Liver (tissue), 9 donors: ENCODE data around the gene MFSD1. TPM values are rescaled to one million over a fixed set of nuclear protein-coding genes. Genes with fewer than 3 reads are reported as not detected.

Experiments
- DNase-seq: peaks from one replicate; pipeline ENCODE4 v3.0.0-alpha.2; 2017; ENCODE audit warnings: low spot score
- H3K27ac ChIP-seq, 2 donors: one replicate each; pipeline ENCODE4 v1.7.0; 2013; ENCODE audit warnings: inconsistent platforms in 2 of 2, low read length in 2 of 2, control low read depth in 1 of 2, low read depth in 1 of 2, mild to moderate bottlenecking in 1 of 2
- H3K27me3 ChIP-seq, 4 donors: one replicate each; pipeline versions ENCODE4 v1.6.1 to v1.7.0; 2013; ENCODE audit warnings: low read length in 3 of 4, inconsistent platforms in 1 of 4, mild to moderate bottlenecking in 1 of 4, moderate library complexity in 1 of 4; ENCODE audit not compliant: control insufficient read depth in 4 of 4, insufficient read depth in 4 of 4
- H3K36me3 ChIP-seq, 4 donors: one replicate each; pipeline versions ENCODE4 v1.6.1 to v1.7.0; 2013; ENCODE audit warnings: low read length in 3 of 4, mild to moderate bottlenecking in 3 of 4, low read depth in 1 of 4, moderate library complexity in 1 of 4; ENCODE audit not compliant: control insufficient read depth in 4 of 4, insufficient read depth in 3 of 4
- H3K4me1 ChIP-seq, 4 donors: one replicate each; pipeline versions ENCODE4 v1.6.1 to v1.7.0; 2013; ENCODE audit warnings: low read length in 3 of 4, mild to moderate bottlenecking in 3 of 4, moderate library complexity in 1 of 4; ENCODE audit not compliant: control insufficient read depth in 4 of 4, insufficient read depth in 4 of 4
- H3K4me3 ChIP-seq, 3 donors: one replicate each; pipeline versions ENCODE4 v1.6.1 to v1.7.0; 2013; ENCODE audit warnings: low read length in 3 of 3, control low read depth in 1 of 3, low read depth in 1 of 3, mild to moderate bottlenecking in 1 of 3
- H3K9ac ChIP-seq, 2 donors: one replicate each; pipeline ENCODE4 v1.7.0; 2013; ENCODE audit warnings: low read length in 2 of 2, mild to moderate bottlenecking in 2 of 2, moderate library complexity in 2 of 2, control low read depth in 1 of 2, low read depth in 1 of 2
- H3K9me3 ChIP-seq, 4 donors: one replicate each; pipeline versions ENCODE4 v1.6.1 to v1.7.0; 2013; ENCODE audit warnings: low read length in 3 of 4; ENCODE audit not compliant: control insufficient read depth in 4 of 4
- CTCF ChIP-seq: fragments of 150-350 bp; IDR thresholded peaks from 2 replicates; pipeline ENCODE4 v1.5.1; 2017; ENCODE audit warnings: improper control_type of control experiment, low read depth, low read length; ENCODE audit not compliant: missing input control
- EGR1 ChIP-seq, 2 donors: IDR thresholded peaks; 2 replicates each; pipeline ENCODE4 v1.6.1; 2016 to 2018; ENCODE audit warnings: antibody characterized with exemption in 2 of 2, low read depth in 2 of 2
- FOXA1 ChIP-seq: IDR thresholded peaks from 2 replicates; pipeline ENCODE4 v1.6.1; 2016; ENCODE audit warnings: antibody characterized with exemption
- FOXA2 ChIP-seq: IDR thresholded peaks from 2 replicates; pipeline ENCODE4 v1.6.1; 2016; ENCODE audit warnings: antibody characterized with exemption
- GABPA ChIP-seq, 2 donors: IDR thresholded peaks in 1 of 2; conservative IDR thresholded peaks in 1 of 2; 2 replicates each; pipeline ENCODE4 v1.6.1; 2016; ENCODE audit warnings: antibody characterized with exemption in 2 of 2, mild to moderate bottlenecking in 1 of 2, moderate library complexity in 1 of 2
- HNF4A ChIP-seq, 2 donors: conservative IDR thresholded peaks; 2 replicates each; pipeline ENCODE4 v1.6.1; 2016; ENCODE audit warnings: antibody characterized with exemption in 2 of 2, mild to moderate bottlenecking in 2 of 2
- HNF4G ChIP-seq: IDR thresholded peaks from 2 replicates; pipeline ENCODE4 v1.6.1; 2016; ENCODE audit warnings: antibody characterized with exemption
- JUND ChIP-seq, 2 donors: IDR thresholded peaks; 2 replicates each; pipeline ENCODE4 v1.6.1; 2016; ENCODE audit warnings: antibody characterized with exemption in 2 of 2
- MAX ChIP-seq: IDR thresholded peaks from 2 replicates; pipeline ENCODE4 v1.6.1; 2016; ENCODE audit warnings: antibody characterized with exemption
- NR2F2 ChIP-seq: IDR thresholded peaks from 2 replicates; pipeline ENCODE4 v1.6.1; 2016; ENCODE audit warnings: antibody characterized with exemption
- RAD21 ChIP-seq, 2 donors: IDR thresholded peaks; 2 replicates each; pipeline ENCODE4 v1.6.1; 2016; ENCODE audit warnings: antibody characterized with exemption in 2 of 2, mild to moderate bottlenecking in 2 of 2
- RXRA ChIP-seq, 2 donors: IDR thresholded peaks; 2 replicates each; pipeline ENCODE4 v1.6.1; 2017 to 2018; ENCODE audit warnings: antibody characterized with exemption in 2 of 2, mild to moderate bottlenecking in 1 of 2
- SP1 ChIP-seq: IDR thresholded peaks from 2 replicates; pipeline ENCODE4 v1.6.1; 2018; ENCODE audit warnings: antibody characterized with exemption, mild to moderate bottlenecking
- TAF1 ChIP-seq: conservative IDR thresholded peaks from 2 replicates; pipeline ENCODE4 v1.6.1; 2016; ENCODE audit warnings: antibody characterized with exemption, mild to moderate bottlenecking
- YY1 ChIP-seq: IDR thresholded peaks from 2 replicates; pipeline ENCODE4 v1.6.1; 2016; ENCODE audit warnings: antibody characterized with exemption, mild to moderate bottlenecking
- ZBTB33 ChIP-seq: IDR thresholded peaks from 2 replicates; pipeline ENCODE4 v1.6.1; 2016; ENCODE audit warnings: antibody characterized with exemption
- WGBS: extraction: QIAGEN DNeasy Blood & Tissue Kit; methylation state at CpG from one replicate; pipeline ENCODE4 v1.1.7; 2013; 5-methylcytosine and 5-hydroxymethylcytosine counted together
- polyA plus RNA-seq, 2 donors: library from polyadenylated mRNA; stranded (reverse) in 1 of 2; unstranded in 1 of 2; fragments of 200-250 nt in 1 of 2; fragments of >200 nt in 1 of 2; fragmentation: Nextera tagmentation in 1 of 2; extraction: Ambion mirVana in 1 of 2; gene quantifications; one replicate each; pipeline versions ENCODE4 v1.2.1 to v1.2.3, GENCODE V29; 2013 to 2015
- total RNA-seq, 2 donors: library from RNA; depleted of rRNA; stranded (reverse); fragments of >200 nt; gene quantifications; one replicate each; pipeline ENCODE4 v1.2.3, GENCODE V29; 2014
- TF ChIP-seq, protein P1 (sequence below): IDR thresholded peaks from 2 replicates; pipeline ENCODE4 v1.6.1; 2016; ENCODE audit warnings: antibody characterized with exemption
- TF ChIP-seq, protein P2 (sequence below): IDR thresholded peaks from 2 replicates; pipeline ENCODE4 v1.6.1; 2016; ENCODE audit warnings: antibody characterized with exemption, mild to moderate bottlenecking
- donor health status: healthy.
- donor health status: healthy.
- donor health status: healthy.
- donor health status: healthy.
- donor health status: healthy.

MFSD1 gene
- total and polyA plus RNA-seq, 4 donors: 30.4 to 84.7 (median 60.3) TPM

- DNase-seq: no peak
- WGBS: 26% methylated on average over 25 of the region's 25 CpGs
- Histone ChIP-seq H3K36me3 (peaks cover 0 to 4% (median 2%) of the 10 kb centered on the region in 4 donors), H3K27me3 (no peaks in the 10 kb centered on the region), H3K27ac (peak overlapping the region; percentile 51 to 80), H3K9ac (peak overlapping the region; percentile 34 to 74), H3K4me3 (peak overlapping the region; percentile 81 to 88 (median 87)), H3K4me1 (peaks cover 2 to 20% (median 18%) of the 10 kb centered on the region in 4 donors), H3K9me3 (no peaks in the 10 kb centered on the region)
- TF ChIP-seq RXRA (IDR thresholded peaks at IDR 0.05): no peak
- TF ChIP-seq ZBTB33: no peak
- no peak for TF ChIP-seq MAX
- no peak for TF ChIP-seq EGR1 (IDR thresholded peaks at IDR 0.05; ENCODE audit: low read depth in 2 of 2)
- no peak for TF ChIP-seq CTCF
- no peak for TF ChIP-seq FOXA1
- TF ChIP-seq YY1: no peak
- TF ChIP-seq HNF4A (conservative IDR thresholded peaks at IDR 0.05): no peak
- TF ChIP-seq FOXA2: no peak
- TF ChIP-seq TAF1: no peak
Measured at GRCh38 chr3:158802409-158803268, 785 bp downstream of the MFSD1 start.

DNA sequence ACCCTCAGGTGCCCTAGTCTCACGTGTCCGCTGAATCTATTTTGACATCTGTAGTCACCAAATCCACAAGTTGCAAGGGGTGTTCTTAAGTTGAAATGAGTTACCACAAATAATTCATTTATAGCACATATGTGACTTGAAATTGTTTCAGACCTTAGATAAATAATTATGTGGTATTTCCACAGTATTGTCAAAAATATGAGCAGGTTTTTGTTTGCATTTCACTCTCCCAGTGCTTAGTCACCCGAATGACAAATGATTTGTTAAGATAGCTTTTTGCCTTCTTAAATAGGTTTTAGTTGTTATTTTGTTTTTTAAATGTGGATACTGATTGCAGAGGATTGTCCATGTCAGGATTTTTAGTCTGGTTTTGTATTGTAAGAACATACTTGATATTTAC lies 2.6 kb downstream of the MFSD1 start:
- no peaks in the 10 kb centered on the region for H3K27me3 ChIP-seq
- H3K9ac ChIP-seq: no peak overlapping the region
- WGBS: 87% methylated on average over 3 of the region's 3 CpGs
- peaks cover 2 to 20% (median 18%) of the 10 kb centered on the region in 4 donors for H3K4me1 ChIP-seq
- no peaks in the 10 kb centered on the region for H3K9me3 ChIP-seq
- peaks cover 0 to 17% (median 12%) of the 10 kb centered on the region in 4 donors for H3K36me3 ChIP-seq
- no peak overlapping the region for H3K27ac ChIP-seq
- DNase-seq: no peak
- no peak overlapping the region for H3K4me3 ChIP-seq
- TF ChIP-seq MAX: no peak
- no peak for TF ChIP-seq HNF4A (conservative IDR thresholded peaks at IDR 0.05)
- TF ChIP-seq, protein P1, sequence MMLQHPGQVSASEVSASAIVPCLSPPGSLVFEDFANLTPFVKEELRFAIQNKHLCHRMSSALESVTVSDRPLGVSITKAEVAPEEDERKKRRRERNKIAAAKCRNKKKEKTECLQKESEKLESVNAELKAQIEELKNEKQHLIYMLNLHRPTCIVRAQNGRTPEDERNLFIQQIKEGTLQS: no peak
- no peak for TF ChIP-seq GABPA (IDR thresholded peaks at IDR 0.05 in 1 of 2, conservative IDR thresholded peaks at IDR 0.05 in 1 of 2)
- TF ChIP-seq RAD21 (IDR thresholded peaks at IDR 0.05): no peak
- TF ChIP-seq RXRA (IDR thresholded peaks at IDR 0.05): no peak
- TF ChIP-seq, protein P2, sequence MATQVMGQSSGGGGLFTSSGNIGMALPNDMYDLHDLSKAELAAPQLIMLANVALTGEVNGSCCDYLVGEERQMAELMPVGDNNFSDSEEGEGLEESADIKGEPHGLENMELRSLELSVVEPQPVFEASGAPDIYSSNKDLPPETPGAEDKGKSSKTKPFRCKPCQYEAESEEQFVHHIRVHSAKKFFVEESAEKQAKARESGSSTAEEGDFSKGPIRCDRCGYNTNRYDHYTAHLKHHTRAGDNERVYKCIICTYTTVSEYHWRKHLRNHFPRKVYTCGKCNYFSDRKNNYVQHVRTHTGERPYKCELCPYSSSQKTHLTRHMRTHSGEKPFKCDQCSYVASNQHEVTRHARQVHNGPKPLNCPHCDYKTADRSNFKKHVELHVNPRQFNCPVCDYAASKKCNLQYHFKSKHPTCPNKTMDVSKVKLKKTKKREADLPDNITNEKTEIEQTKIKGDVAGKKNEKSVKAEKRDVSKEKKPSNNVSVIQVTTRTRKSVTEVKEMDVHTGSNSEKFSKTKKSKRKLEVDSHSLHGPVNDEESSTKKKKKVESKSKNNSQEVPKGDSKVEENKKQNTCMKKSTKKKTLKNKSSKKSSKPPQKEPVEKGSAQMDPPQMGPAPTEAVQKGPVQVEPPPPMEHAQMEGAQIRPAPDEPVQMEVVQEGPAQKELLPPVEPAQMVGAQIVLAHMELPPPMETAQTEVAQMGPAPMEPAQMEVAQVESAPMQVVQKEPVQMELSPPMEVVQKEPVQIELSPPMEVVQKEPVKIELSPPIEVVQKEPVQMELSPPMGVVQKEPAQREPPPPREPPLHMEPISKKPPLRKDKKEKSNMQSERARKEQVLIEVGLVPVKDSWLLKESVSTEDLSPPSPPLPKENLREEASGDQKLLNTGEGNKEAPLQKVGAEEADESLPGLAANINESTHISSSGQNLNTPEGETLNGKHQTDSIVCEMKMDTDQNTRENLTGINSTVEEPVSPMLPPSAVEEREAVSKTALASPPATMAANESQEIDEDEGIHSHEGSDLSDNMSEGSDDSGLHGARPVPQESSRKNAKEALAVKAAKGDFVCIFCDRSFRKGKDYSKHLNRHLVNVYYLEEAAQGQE: no peak
- TF ChIP-seq FOXA2: no peak
- TF ChIP-seq TAF1: no peak
- TF ChIP-seq CTCF: no peak
- TF ChIP-seq NR2F2: no peak
- no peak for TF ChIP-seq SP1
- no peak for TF ChIP-seq YY1
- no peak for TF ChIP-seq FOXA1
- TF ChIP-seq JUND (IDR thresholded peaks at IDR 0.05): no peak
- no peak for TF ChIP-seq HNF4G
- TF ChIP-seq ZBTB33: no peak
